Ureter (tissue), 1 donor: ENCODE measurements around the gene OR2W3. TPM values are rescaled to one million over a fixed set of nuclear protein-coding genes. Genes with fewer than 3 reads are reported as not detected.

Experiments
- DNase-seq: peaks from one replicate; pipeline ENCODE4 v3.0.0-alpha.2; 2020; ENCODE audit warnings: low spot score
- total RNA-seq: library from RNA; stranded (reverse); gene quantifications from one replicate; pipeline ENCODE4 v1.2.4, GENCODE V29; 2023
- donor health status: DM: yes; HTN: yes; CAD: no.

The OR2W3 gene
- total RNA-seq = not detected

DNA sequence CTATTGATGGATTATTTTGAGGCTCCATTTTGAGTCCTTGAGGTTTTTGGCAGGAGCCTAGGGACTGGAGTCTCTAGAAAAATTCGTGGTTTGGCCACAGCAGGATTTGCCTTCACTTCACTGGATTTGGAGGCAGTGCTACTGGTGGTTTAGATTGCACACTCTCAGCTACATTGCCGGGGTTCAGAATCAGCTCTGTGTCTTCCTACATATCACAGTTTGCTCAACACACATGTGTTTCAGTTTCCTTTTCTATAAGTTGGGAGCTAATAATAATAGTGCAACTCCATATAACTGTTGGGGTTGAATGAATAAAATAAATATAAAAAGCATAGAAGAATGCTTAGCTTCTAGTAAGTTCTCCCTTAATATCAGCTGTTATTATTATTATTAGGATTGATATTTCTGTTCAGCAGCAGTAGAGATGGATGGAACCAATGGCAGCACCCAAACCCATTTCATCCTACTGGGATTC, at the start of gene OR2W3:
Gene OR2W3, plus strand, starts transcription at position 425 of the 475 bp plus-strand sequence. Its CDS starts 0 bp downstream, at position 425.
- DNase-seq = no peak

DNA sequence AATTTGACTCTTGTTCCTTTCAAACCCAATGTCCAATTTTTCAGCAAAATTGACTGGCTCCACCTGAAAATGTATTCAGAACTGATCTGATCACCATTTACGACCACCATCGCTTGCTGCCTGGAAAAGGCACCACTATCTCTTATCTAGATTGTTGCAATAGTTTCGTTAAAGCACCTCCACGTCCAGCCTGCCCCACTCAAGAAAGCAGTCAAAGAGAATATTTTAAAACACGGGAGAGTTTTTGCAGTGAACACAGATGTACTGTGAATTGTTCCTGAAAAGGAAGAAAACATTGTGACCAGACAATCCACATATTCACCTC, 49.7 kb upstream of the OR2W3 start:
- DNase-seq = no peak

DNA sequence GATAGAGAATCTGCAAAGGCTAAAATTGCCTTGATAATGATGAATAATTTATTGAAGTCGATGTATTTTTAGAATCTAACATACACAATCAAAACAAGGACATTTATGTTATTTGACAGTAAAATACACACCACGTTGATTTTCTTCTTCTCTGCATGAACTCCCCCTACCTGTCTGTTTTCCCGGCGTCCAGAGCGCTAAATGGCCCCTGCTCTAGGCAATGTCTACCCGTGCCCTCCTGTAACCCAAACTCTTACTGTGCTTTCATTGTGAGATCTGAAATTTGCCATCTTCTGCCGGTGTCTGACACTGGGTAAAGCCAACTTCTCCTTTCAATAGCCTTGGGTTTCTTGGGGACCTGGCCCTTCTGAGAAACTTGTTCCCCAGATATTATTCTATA, 47.0 kb upstream of the OR2W3 start:
- no peak for DNase-seq

DNA sequence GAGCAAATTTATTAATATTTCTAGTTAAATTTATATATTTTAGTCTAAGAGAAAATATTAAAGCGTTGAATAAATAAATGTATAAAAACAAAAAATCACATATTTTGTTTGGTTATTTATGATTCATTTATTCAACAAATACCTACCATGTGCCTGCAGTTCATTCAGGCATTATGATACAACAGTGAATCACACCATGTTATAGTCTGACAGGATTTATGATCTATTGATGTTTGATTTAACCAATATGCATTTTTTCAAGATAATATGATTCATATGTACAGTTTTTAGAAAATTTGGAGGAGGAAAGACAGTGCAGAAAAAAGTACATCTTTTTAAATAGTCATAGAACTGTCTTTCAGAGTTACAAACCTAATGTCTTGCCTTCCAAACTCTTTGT, 45.8 kb upstream of the OR2W3 start:
- no peak for DNase-seq

GRCh38 chr1:247854899-247855545, 40.4 kb upstream of the OR2W3 start:
- DNase-seq = no peak

DNA sequence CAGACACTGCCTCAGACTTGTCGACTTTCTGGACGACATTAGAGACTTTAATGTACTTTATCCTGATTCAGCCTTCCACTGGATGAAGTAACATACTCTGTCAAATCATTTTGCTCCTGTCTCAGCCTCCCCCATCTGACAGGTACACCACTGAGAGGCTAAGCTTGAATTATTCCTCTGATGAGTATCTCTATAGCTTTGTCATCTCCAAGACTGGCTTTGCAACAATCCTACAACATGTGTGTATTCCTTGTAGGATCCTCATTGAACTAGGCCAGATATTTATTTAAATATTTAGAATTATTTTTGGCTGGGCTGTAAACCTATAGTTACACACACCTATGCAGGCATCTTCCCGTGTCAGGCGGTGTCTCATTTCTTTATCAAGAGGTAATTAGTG, 39.5 kb upstream of the OR2W3 start:
- no peak for DNase-seq

DNA sequence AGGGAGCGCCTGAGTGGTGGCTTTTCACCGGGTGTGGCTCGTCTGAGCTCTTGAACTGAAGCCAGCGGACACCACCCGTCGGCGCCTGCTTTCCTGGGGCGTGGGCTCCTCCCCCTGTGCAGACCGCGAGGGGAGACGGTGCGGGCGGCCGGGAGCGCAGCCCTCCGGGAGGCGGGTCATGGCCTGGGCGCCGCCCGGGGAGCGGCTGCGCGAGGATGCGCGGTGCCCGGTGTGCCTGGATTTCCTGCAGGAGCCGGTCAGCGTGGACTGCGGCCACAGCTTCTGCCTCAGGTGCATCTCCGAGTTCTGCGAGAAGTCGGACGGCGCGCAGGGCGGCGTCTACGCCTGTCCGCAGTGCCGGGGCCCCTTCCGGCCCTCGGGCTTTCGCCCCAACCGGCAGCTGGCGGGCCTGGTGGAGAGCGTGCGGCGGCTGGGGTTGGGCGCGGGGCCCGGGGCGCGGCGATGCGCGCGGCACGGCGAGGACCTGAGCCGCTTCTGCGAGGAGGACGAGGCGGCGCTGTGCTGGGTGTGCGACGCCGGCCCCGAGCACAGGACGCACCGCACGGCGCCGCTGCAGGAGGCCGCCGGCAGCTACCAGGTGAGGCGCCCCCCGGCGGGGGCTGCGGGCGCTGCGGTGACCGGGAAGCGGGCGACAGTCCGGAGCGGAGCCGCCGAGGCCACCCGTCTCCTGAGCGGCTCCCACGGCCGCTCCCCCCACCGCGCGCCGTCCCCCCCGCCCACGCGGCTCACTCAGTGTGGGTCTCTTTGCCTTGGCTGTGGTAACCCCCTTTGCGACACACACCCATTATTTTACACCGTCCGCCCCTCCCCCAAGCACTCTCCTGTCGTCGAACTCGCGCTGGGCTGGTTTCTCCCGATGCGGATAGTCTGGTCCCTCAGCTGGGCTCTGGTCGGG, 38.1 kb upstream of the OR2W3 start, which contains the start of gene TRIM58:
Gene TRIM58, plus strand, starts transcription at position 119 of the 916 bp plus-strand sequence. Its CDS starts 60 bp downstream, at position 179.
- no peak for DNase-seq

DNA sequence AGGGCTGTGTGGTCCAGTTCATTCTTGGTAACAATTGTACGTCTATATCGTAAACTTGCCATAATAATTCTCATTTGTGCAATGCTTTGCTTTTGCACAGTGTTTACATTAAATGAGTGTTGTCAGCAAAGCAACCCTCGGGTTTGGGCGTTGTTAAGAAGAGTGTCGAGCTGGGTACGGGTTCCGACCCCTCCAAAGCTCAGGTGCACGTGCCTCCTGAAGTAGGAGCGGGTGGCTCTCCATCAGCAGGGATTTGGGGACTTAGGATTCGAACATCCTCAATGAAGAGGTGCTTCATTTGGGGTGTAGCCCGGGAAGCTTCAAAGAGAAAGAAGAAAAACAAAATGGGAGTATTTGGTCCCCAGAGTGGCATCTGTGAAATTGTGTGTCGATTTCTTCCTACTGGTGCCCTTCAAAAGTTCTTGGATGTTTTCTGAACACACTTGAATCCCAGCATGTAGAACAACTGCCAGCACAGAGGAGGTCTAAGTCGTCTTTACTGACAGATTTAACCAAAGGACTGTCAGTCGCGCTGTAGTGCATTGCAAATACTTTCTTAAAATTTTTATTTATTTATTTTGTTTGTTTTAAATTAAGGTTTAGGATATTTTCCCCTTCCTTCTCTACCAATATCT, 37.3 kb upstream of the OR2W3 start:
- DNase-seq = no peak

DNA sequence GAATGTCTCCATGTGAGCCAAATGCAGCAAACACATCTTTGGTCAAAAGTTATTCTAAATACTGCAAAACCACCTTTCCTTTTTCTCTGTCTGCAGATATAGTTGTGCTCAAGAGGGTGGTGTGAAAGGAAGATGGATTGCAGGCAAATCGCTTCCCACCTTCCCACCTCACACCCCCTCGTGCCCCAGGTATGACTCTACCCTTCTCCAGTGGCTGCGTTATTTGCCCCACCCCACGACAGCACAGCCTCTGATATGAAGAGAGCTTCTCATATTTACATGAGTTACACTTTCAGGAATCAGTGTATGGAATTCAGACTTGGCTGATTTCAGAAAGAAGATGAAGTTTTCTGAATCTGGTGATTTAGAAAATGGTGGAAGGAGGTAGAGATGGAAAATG, 32.6 kb upstream of the OR2W3 start:
- DNase-seq = no peak

GRCh38 chr1:247864644-247865043, 30.7 kb upstream of the OR2W3 start:
- peak; percentile 34 for DNase-seq

- no peak for DNase-seq
Observed at GRCh38 chr1:247865416-247865815, 30.0 kb upstream of the OR2W3 start.

DNA sequence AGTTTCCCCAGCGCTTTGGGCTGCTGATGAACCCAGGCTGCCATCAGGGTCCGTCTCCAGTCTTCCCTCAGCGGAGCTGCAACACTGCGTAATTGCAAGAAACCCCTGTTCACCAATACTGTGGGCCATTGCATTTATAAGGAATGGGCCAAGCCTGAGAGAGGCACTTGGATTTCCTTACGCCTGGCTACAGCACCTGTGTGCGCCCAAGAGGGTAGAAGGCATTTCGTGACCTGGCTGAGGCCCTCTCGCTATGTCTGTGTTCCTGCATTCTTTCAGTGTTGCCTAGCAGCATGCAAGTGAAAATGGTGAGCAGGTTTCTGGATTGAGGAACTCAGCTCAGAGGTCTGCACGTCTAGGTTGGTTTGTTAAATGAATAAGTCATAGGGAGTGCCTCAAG, 12.0 kb upstream of the OR2W3 start:
- DNase-seq = no peak

GRCh38 chr1:247884797-247885413, 10.5 kb upstream of the OR2W3 start:
- DNase-seq = no peak

DNA sequence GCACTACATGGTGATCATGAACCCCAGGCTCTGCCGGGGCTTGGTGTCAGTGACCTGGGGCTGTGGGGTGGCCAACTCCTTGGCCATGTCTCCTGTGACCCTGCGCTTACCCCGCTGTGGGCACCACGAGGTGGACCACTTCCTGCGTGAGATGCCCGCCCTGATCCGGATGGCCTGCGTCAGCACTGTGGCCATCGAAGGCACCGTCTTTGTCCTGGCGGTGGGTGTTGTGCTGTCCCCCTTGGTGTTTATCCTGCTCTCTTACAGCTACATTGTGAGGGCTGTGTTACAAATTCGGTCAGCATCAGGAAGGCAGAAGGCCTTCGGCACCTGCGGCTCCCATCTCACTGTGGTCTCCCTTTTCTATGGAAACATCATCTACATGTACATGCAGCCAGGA, 589 bp downstream of the OR2W3 start:
- no peak for DNase-seq

- no peak for DNase-seq
Observed at GRCh38 chr1:247904122-247904521, 8.7 kb downstream of the OR2W3 start.

DNA sequence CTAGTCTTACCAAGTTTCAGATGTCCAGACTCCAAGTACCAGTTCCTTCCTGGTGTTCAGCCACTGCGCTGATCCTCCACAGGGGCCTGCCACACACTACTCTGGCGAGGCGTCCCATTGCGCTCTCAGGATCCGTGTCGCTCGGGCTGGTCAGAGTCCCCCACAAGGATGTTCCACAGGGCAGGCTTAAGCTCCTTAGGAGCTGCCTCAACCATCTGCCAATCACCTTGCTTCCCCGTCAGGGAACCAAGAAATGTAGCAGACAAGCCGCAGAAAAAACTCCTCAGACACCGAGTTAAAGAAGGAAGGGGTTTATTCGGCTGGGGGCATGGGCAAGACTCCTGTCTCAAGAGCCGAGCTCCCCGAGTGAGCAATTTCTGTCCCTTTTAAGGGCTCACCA, 9.8 kb downstream of the OR2W3 start:
- no peak for DNase-seq

DNA sequence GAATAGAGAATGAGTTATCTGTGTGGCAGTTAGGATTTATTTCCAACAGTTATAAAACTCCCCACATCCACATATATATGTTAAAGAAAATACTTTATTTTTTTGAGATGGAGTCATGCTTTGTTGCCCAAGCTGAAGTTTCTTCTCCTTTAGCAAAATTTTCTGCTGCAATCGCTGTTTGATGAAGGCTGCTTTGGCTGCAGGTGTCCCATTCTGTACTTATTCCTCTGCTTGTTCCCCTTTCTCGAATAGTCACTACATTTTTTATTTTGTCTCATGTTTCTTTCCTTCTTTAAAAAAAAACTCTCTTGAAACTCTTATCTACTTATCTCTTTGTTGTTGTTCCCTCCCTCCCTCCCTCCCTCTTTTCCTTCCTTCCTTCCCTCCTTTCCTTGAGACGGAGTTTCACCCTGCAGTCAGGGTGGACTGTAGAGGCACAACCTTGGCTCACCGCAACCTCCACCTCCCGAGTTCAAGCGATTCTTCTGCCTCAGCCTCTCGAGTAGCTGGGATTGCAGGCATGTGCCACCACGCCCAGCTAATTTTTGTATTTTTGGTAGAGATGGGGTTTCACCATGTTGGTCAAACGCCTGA, 10.6 kb downstream of the OR2W3 start:
- DNase-seq = no peak

DNA sequence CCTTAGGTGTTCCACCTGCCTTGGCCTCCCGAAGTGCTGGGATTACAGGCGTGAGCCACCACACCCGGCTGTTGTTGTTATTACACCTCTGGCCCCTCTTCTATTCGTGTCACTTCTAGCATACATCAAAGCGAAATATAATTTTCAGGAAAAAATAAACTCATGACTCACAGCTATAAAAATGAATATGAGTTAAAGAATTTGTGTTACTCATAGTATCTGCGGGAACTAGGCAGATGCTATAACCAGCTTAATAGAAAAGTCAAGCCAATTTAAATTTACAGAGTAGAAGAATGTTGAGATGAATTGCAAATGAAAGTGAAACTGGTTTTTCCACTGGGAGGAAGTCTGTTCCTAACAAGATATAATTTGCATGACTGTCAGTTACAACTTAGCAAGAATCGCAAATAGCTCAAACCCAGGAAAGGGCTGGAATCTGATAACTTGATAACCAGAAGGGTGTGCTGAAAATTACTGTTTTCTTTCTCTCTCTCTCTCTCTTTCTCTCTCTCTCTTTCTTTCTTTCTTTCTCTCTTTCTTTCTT, 11.2 kb downstream of the OR2W3 start:
- no peak for DNase-seq

GRCh38 chr1:247908766-247909165, 13.4 kb downstream of the OR2W3 start:
- DNase-seq = no peak

GRCh38 chr1:247913786-247914185, 18.4 kb downstream of the OR2W3 start:
- DNase-seq = no peak

GRCh38 chr1:247914941-247915662, 19.7 kb downstream of the OR2W3 start:
- no peak for DNase-seq
